Astrocyte (in vitro differentiated cells and primary cell): ENCODE data around the gene ZBTB9.

Source experiments
- EZH2 ChIP-seq: IDR thresholded peaks from 2 replicates; pipeline ENCODE4 v1.6.1; 2012; ENCODE audit warnings: mild to moderate bottlenecking, low read length, inconsistent platforms; ENCODE audit not compliant: insufficient read depth
- TF ChIP-seq, protein P1 (sequence below): IDR thresholded peaks from 2 replicates; pipeline ENCODE4 v1.5.1; 2011; ENCODE audit warnings: low read depth, mild to moderate bottlenecking, inconsistent platforms, low read length, moderate library complexity; ENCODE audit not compliant: insufficient read depth

GRCh38 chr6:33432546-33432945 lies 21.8 kb upstream of the ZBTB9 start:
- TF ChIP-seq, protein P1, sequence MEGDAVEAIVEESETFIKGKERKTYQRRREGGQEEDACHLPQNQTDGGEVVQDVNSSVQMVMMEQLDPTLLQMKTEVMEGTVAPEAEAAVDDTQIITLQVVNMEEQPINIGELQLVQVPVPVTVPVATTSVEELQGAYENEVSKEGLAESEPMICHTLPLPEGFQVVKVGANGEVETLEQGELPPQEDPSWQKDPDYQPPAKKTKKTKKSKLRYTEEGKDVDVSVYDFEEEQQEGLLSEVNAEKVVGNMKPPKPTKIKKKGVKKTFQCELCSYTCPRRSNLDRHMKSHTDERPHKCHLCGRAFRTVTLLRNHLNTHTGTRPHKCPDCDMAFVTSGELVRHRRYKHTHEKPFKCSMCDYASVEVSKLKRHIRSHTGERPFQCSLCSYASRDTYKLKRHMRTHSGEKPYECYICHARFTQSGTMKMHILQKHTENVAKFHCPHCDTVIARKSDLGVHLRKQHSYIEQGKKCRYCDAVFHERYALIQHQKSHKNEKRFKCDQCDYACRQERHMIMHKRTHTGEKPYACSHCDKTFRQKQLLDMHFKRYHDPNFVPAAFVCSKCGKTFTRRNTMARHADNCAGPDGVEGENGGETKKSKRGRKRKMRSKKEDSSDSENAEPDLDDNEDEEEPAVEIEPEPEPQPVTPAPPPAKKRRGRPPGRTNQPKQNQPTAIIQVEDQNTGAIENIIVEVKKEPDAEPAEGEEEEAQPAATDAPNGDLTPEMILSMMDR, result no peak
- no peak for TF ChIP-seq EZH2
